Measurements from ENCODE around the gene MON2. TPM values are rescaled to one million over a fixed set of nuclear protein-coding genes. Genes with fewer than 3 reads are reported as not detected.

The MON2 gene
- total and polyA plus RNA-seq, 2 of the 8 experiments (the other 6 are each of a cell fraction or from before 2014, with no cell fraction given) = 3.8 to 21.8 TPM

GRCh38 chr12:62537551-62537950 lies 70.9 kb downstream of the MON2 start:
- Histone ChIP-seq H2AFZ (ENCODE audit: low read length) (no peak overlapping the region), H3K36me3 (ENCODE audit: control insufficient read depth in 2 of 4, insufficient read depth in 4 of 4, low read length in 3 of 4) (peaks cover 0 to 25% (median 9%) of the 10 kb centered on the region in 4 experiments; a peak in 4 of 8 replicates), H3K79me1 (ENCODE audit: low read depth, low read length) (no peaks in the 10 kb centered on the region), H4K91ac (replicated peaks; ENCODE audit: insufficient read length, low read length) (no peak overlapping the region), H2BK20ac (ENCODE audit: low read length) (no peak overlapping the region), H3K14ac (ENCODE audit: insufficient read length) (no peak overlapping the region), H2BK120ac (replicated peaks; ENCODE audit: low read depth, low read length) (no peak overlapping the region), H3K4ac (replicated peaks; ENCODE audit: insufficient read length, low read depth, low read length) (no peak overlapping the region), H3K23me2 (ENCODE audit: low read depth, low read length) (no peaks in the 10 kb centered on the region), H3K9me3 (ENCODE audit: insufficient read depth in 2 of 2, low read depth in 1 of 2, low read length in 1 of 2) (no peaks in the 10 kb centered on the region), H3K27ac (ENCODE audit: low read depth, low read length) (no peak overlapping the region), H3K23ac (ENCODE audit: insufficient read length) (no peak overlapping the region), H4K8ac (ENCODE audit: extremely low read depth, insufficient read depth, low read length) (no peak overlapping the region), H2BK5ac (ENCODE audit: low read depth, low read length) (no peak overlapping the region), H3K4me2 (ENCODE audit: insufficient read depth in 1 of 2, low read depth in 2 of 2, low read length in 2 of 2) (no peak overlapping the region), H3K79me2 (ENCODE audit: control insufficient read depth in 1 of 2, insufficient read depth in 2 of 2, low read length in 2 of 2) (no peaks in the 10 kb centered on the region), H2AK5ac (ENCODE audit: low read depth, low read length) (no peak overlapping the region), H2BK15ac (ENCODE audit: low read length) (no peak overlapping the region), H3K4me3 (ENCODE audit: extremely low read depth in 1 of 4, insufficient read depth in 2 of 4, low read depth in 3 of 4, low read length in 4 of 4) (no peak overlapping the region), H3K27me3 (replicated peaks in 1 of 4; ENCODE audit: control insufficient read depth in 3 of 4, extremely low read depth in 1 of 4, insufficient read depth in 3 of 4, low read length in 3 of 4) (peaks cover 0 to 1% (median 0%) of the 10 kb centered on the region in 4 experiments; a peak in 1 of 7 replicates), H2BK12ac (ENCODE audit: low read depth, low read length) (no peak overlapping the region), H3K9ac (replicated peaks in 1 of 4; ENCODE audit: extremely low read depth in 1 of 4, low read depth in 3 of 4, low read length in 3 of 4) (no peak overlapping the region), H4K5ac (ENCODE audit: insufficient read length, low read depth, low read length) (no peak overlapping the region), H4K20me1 (replicated peaks in 1 of 2; ENCODE audit: control insufficient read depth in 1 of 2, insufficient read depth in 2 of 2, low read length in 2 of 2) (no peaks in the 10 kb centered on the region), H3K56ac (replicated peaks; ENCODE audit: insufficient read length, low read depth, low read length) (no peak overlapping the region), H3K4me1 (replicated peaks in 1 of 4; ENCODE audit: control insufficient read depth in 3 of 4, insufficient read depth in 4 of 4, low read length in 3 of 4) (no peaks in the 10 kb centered on the region), H3K18ac (ENCODE audit: extremely low read depth, low read length) (no peak overlapping the region)
- 95% methylated on average over 2 of the region's 2 CpGs; no CpG with 5 or more reads in 1 of the 2 experiments for WGBS, 2 experiments (ENCODE audit: extremely low coverage in 1 of 2, insufficient coverage in 1 of 2, insufficient read length in 1 of 2, insufficient replicate concordance in 2 of 2, low coverage in 1 of 2, low lambda C conversion rate in 2 of 2, missing lambda C conversion rate in 1 of 2)
- TF ChIP-seq KDM4A (IDR thresholded peaks at IDR 0.05; ENCODE audit: low read depth, low read length, severe bottlenecking) (no peak), KDM5A (IDR thresholded peaks at IDR 0.05; ENCODE audit: low read length) (no peak), EGR1 (IDR thresholded peaks at IDR 0.05; ENCODE audit: borderline replicate concordance, low read depth, low read length) (no peak), ATF2 (IDR thresholded peaks at IDR 0.05; ENCODE audit: low read length) (no peak)
- FAIRE-seq (no peak), DNase-seq (ENCODE audit: low read depth in 1 of 2, low spot score in 2 of 2) (no peak)
- ChIA-PET POLR2A (ENCODE audit: partially characterized antibody) (no interaction called here), CTCF (ENCODE audit: partially characterized antibody) (no interaction called here)
